Activated B cell treated with CpG ODN at 0.5 μM for 24 hours (primary cell): ENCODE results near the gene PVR. TPM values are rescaled to one million over a fixed set of nuclear protein-coding genes. Genes with fewer than 3 reads are reported as not detected.

Experiments
- ATAC-seq: fragments of 200-7000 bp; cut with Tn5 transposase; one replicate; pipeline ENCODE4 v1.10.0; 2021; ENCODE audit warnings: low read depth, mild to moderate bottlenecking, moderate library complexity
- CTCF ChIA-PET: fragments of 350-600 bp; sonication (Branson Sonifier 250); formaldehyde crosslinking; loops from one replicate; lab custom pipeline; 2021; ENCODE audit warnings: antibody characterized with exemption; lab: Charles Lee
- POLR2A ChIA-PET: fragments of 350-600 bp; sonication (Branson Sonifier 250); formaldehyde crosslinking; loops from one replicate; lab custom pipeline; 2021; ENCODE audit warnings: antibody characterized with exemption; lab: Charles Lee
- DNase-seq: peaks from one replicate; pipeline ENCODE4 v3.0.0; 2022
- H3K27ac Mint-ChIP-seq: one replicate; pipeline ENCODE4 v1.8.0; 2020; ENCODE audit warnings: mixed read lengths
- H3K27me3 Mint-ChIP-seq: one replicate; pipeline ENCODE4 v1.8.0; 2021; ENCODE audit warnings: mixed read lengths
- H3K36me3 Mint-ChIP-seq: one replicate; pipeline ENCODE4 v1.8.0; 2021; ENCODE audit warnings: low read depth, mixed read lengths
- H3K4me1 Mint-ChIP-seq: one replicate; pipeline ENCODE4 v1.8.0; 2021; ENCODE audit warnings: mixed read lengths
- H3K4me3 Mint-ChIP-seq: one replicate; pipeline ENCODE4 v1.8.0; 2020; ENCODE audit warnings: mild to moderate bottlenecking, mixed read lengths
- H3K9me3 Mint-ChIP-seq: one replicate; pipeline ENCODE4 v1.8.0; 2020; ENCODE audit warnings: mixed read lengths
- CTCF ChIP-seq: fragments of 200-600 bp; IDR thresholded peaks from one replicate; pipeline ENCODE4 v1.8.0; 2022; ENCODE audit warnings: antibody characterized with exemption, mild to moderate bottlenecking
- intact Hi-C: fragments of 100-400 bp; cut with micrococcal nuclease; formaldehyde crosslinking; loops from one replicate; pipeline ENCODE4 v1.15.1; 2024
- total RNA-seq: library from RNA; stranded (reverse); gene quantifications from 2 replicates; pipeline ENCODE4 v1.2.3, GENCODE V29; 2022

Gene PVR
- total RNA-seq, 1 donor from 2014 or later = not detected

GRCh38 chr19:44701228-44701627 lies 57.5 kb downstream of the PVR start:
- Mint-ChIP-seq H3K4me3 (no peak overlapping the region), H3K27me3 (peaks cover 26% of the 10 kb centered on the region), H3K9me3 (no peaks in the 10 kb centered on the region), H3K36me3 (no peaks in the 10 kb centered on the region), H3K27ac (no peak overlapping the region), H3K4me1 (no peaks in the 10 kb centered on the region)
- TF ChIP-seq CTCF = no peak
- intact Hi-C loops = no loop called here
- ATAC-seq = no peak
- ChIA-PET CTCF (interaction anchor here (0.7 kb wide), 1 partner anchor 23 kb away, joined by 3 read pairs; no protein-coding TSS in a partner anchor), POLR2A (no interaction called here)
- DNase-seq = no peak

GRCh38 chr19:44702551-44703176 lies 59.0 kb downstream of the PVR start:
- no peaks in the 10 kb centered on the region for H3K36me3 Mint-ChIP-seq
- DNase-seq = no peak
- no peak overlapping the region for H3K4me3 Mint-ChIP-seq
- intact Hi-C loops = no loop called here
- no peaks in the 10 kb centered on the region for H3K9me3 Mint-ChIP-seq
- no peak for ATAC-seq
- no peak overlapping the region for H3K27ac Mint-ChIP-seq
- ChIA-PET CTCF (no interaction called here), POLR2A (no interaction called here)
- no peak for TF ChIP-seq CTCF
- H3K27me3 Mint-ChIP-seq = peaks cover 17% of the 10 kb centered on the region
- no peaks in the 10 kb centered on the region for H3K4me1 Mint-ChIP-seq

GRCh38 chr19:44703336-44704078 lies 59.8 kb downstream of the PVR start:
- Mint-ChIP-seq H3K4me1 (no peaks in the 10 kb centered on the region), H3K27ac (no peak overlapping the region), H3K9me3 (no peaks in the 10 kb centered on the region), H3K4me3 (no peak overlapping the region), H3K27me3 (peaks cover 12% of the 10 kb centered on the region), H3K36me3 (no peaks in the 10 kb centered on the region)
- DNase-seq (no peak), ATAC-seq (no peak)
- CTCF ChIA-PET = no interaction called here
- POLR2A ChIA-PET = no interaction called here
- no peak for TF ChIP-seq CTCF
- intact Hi-C loops = no loop called here

GRCh38 chr19:44704982-44705381 lies 61.3 kb downstream of the PVR start:
- DNase-seq (no peak), ATAC-seq (no peak)
- Mint-ChIP-seq H3K27me3 (peaks cover 11% of the 10 kb centered on the region), H3K4me1 (no peaks in the 10 kb centered on the region), H3K27ac (no peak overlapping the region), H3K36me3 (no peaks in the 10 kb centered on the region), H3K9me3 (no peaks in the 10 kb centered on the region), H3K4me3 (no peak overlapping the region)
- POLR2A ChIA-PET = no interaction called here
- intact Hi-C loops = no loop called here
- no peak for TF ChIP-seq CTCF
- CTCF ChIA-PET = interaction anchor here (1.0 kb wide), 1 partner anchor 19 kb away, joined by 3 read pairs; no protein-coding TSS in a partner anchor

- ATAC-seq (no peak), DNase-seq (no peak)
- Mint-ChIP-seq H3K4me3 (no peak overlapping the region), H3K4me1 (no peaks in the 10 kb centered on the region), H3K27me3 (peaks cover 14% of the 10 kb centered on the region), H3K9me3 (no peaks in the 10 kb centered on the region), H3K27ac (no peak overlapping the region), H3K36me3 (no peaks in the 10 kb centered on the region)
- no peak for TF ChIP-seq CTCF
- CTCF ChIA-PET = interaction anchor here (1.0 kb wide), 1 partner anchor 19 kb away, joined by 3 read pairs; no protein-coding TSS in a partner anchor
- intact Hi-C loops = no loop called here
- POLR2A ChIA-PET = no interaction called here
Measured at GRCh38 chr19:44705502-44706010, 61.8 kb downstream of the PVR start.
